ENCODE results near the gene PLCH1. TPM values are rescaled to one million over a fixed set of nuclear protein-coding genes. Genes with fewer than 3 reads are reported as not detected.
A peak's percentile ranks its signal among the peaks of the same experiment; 100 is the strongest.

Gene PLCH1
- total and polyA plus RNA-seq, 2 donors (not counting 1 experiment from before 2014, with no cell fraction given) = under 0.01 to 0.03 TPM

- Histone ChIP-seq H3K4me3 (replicated peaks in 1 of 4; ENCODE audit: control extremely low read depth in 1 of 4, insufficient read depth in 1 of 4, low read depth in 3 of 4, low read length in 4 of 4) (no peak overlapping the region), H3K27me3 (ENCODE audit: control insufficient read depth, insufficient read depth, low read length) (no peaks in the 10 kb centered on the region), H3K9me3 (ENCODE audit: control insufficient read depth, insufficient read depth, low read depth, low read length) (no peaks in the 10 kb centered on the region), H3K27ac (ENCODE audit: insufficient read depth, low read length) (no peak overlapping the region), H2AFZ (ENCODE audit: low read length) (no peak overlapping the region), H3K4me2 (ENCODE audit: extremely low read depth, insufficient read depth, low read length) (no peak overlapping the region), H3K36me3 (ENCODE audit: control insufficient read depth, insufficient read depth, low read length) (no peaks in the 10 kb centered on the region), H3K79me2 (ENCODE audit: control insufficient read depth, insufficient read depth, low read length) (no peaks in the 10 kb centered on the region), H4K20me1 (ENCODE audit: control insufficient read depth, extremely low read depth, insufficient read depth, low read length) (no peaks in the 10 kb centered on the region), H3K9ac (ENCODE audit: insufficient read depth, low read length) (no peak overlapping the region), H3K4me1 (ENCODE audit: control insufficient read depth, extremely low read depth, insufficient read depth, low read length) (peaks cover 2% of the 10 kb centered on the region)
- no peak for TF ChIP-seq CTCF (conservative IDR thresholded peaks at IDR 0.05 in 1 of 2, IDR thresholded peaks at IDR 0.05 in 1 of 2; ENCODE audit: low read depth in 1 of 2, low read length in 2 of 2)
- TF ChIP-seq EZH2 (IDR thresholded peaks at IDR 0.05; ENCODE audit: low read length, missing control alignments) = no peak
- no peak for DNase-seq (ENCODE audit: low read depth in 2 of 2)
These were observed 3.3 kb downstream of the PLCH1 start for GRCh38 chr3:155741603-155742002.

- no peaks in the 10 kb centered on the region for H3K9me3 ChIP-seq (ENCODE audit: control insufficient read depth, insufficient read depth, low read depth, low read length)
- no peaks in the 10 kb centered on the region for H3K79me2 ChIP-seq (ENCODE audit: control insufficient read depth, insufficient read depth, low read length)
- peaks cover 2% of the 10 kb centered on the region for H3K4me1 ChIP-seq (ENCODE audit: control insufficient read depth, extremely low read depth, insufficient read depth, low read length)
- no peak overlapping the region for H2AFZ ChIP-seq (ENCODE audit: low read length)
- no peaks in the 10 kb centered on the region for H3K27me3 ChIP-seq (ENCODE audit: control insufficient read depth, insufficient read depth, low read length)
- no peaks in the 10 kb centered on the region for H4K20me1 ChIP-seq (ENCODE audit: control insufficient read depth, extremely low read depth, insufficient read depth, low read length)
- TF ChIP-seq EZH2 (IDR thresholded peaks at IDR 0.05; ENCODE audit: low read length, missing control alignments) = no peak
- TF ChIP-seq CTCF (conservative IDR thresholded peaks at IDR 0.05 in 1 of 2, IDR thresholded peaks at IDR 0.05 in 1 of 2; ENCODE audit: low read depth in 1 of 2, low read length in 2 of 2) = no peak
- no peak overlapping the region for H3K4me3 ChIP-seq (replicated peaks in 1 of 4; ENCODE audit: control extremely low read depth in 1 of 4, insufficient read depth in 1 of 4, low read depth in 3 of 4, low read length in 4 of 4)
- no peaks in the 10 kb centered on the region for H3K36me3 ChIP-seq (ENCODE audit: control insufficient read depth, insufficient read depth, low read length)
- H3K27ac ChIP-seq (ENCODE audit: insufficient read depth, low read length) = no peak overlapping the region
- H3K9ac ChIP-seq (ENCODE audit: insufficient read depth, low read length) = no peak overlapping the region
- no peak overlapping the region for H3K4me2 ChIP-seq (ENCODE audit: extremely low read depth, insufficient read depth, low read length)
- DNase-seq (ENCODE audit: low read depth in 2 of 2) = no peak
These were observed 3.8 kb downstream of the PLCH1 start for GRCh38 chr3:155741101-155741500.

- no peak overlapping the region for H3K4me3 ChIP-seq (replicated peaks in 1 of 4; ENCODE audit: control extremely low read depth in 1 of 4, insufficient read depth in 1 of 4, low read depth in 3 of 4, low read length in 4 of 4)
- peak overlapping the region; percentile 9 for H3K4me2 ChIP-seq (ENCODE audit: extremely low read depth, insufficient read depth, low read length)
- TF ChIP-seq CTCF (conservative IDR thresholded peaks at IDR 0.05 in 1 of 2, IDR thresholded peaks at IDR 0.05 in 1 of 2; ENCODE audit: low read depth in 1 of 2, low read length in 2 of 2) = no peak
- TF ChIP-seq EZH2 (IDR thresholded peaks at IDR 0.05; ENCODE audit: low read length, missing control alignments) = no peak
- H3K4me1 ChIP-seq (ENCODE audit: control insufficient read depth, extremely low read depth, insufficient read depth, low read length) = no peaks in the 10 kb centered on the region
- no peaks in the 10 kb centered on the region for H3K79me2 ChIP-seq (ENCODE audit: control insufficient read depth, insufficient read depth, low read length)
- H2AFZ ChIP-seq (ENCODE audit: low read length) = no peak overlapping the region
- no peaks in the 10 kb centered on the region for H3K9me3 ChIP-seq (ENCODE audit: control insufficient read depth, insufficient read depth, low read depth, low read length)
- no peak for DNase-seq (ENCODE audit: low read depth in 2 of 2)
- H4K20me1 ChIP-seq (ENCODE audit: control insufficient read depth, extremely low read depth, insufficient read depth, low read length) = no peaks in the 10 kb centered on the region
- no peak overlapping the region for H3K27ac ChIP-seq (ENCODE audit: insufficient read depth, low read length)
- no peaks in the 10 kb centered on the region for H3K27me3 ChIP-seq (ENCODE audit: control insufficient read depth, insufficient read depth, low read length)
- H3K9ac ChIP-seq (ENCODE audit: insufficient read depth, low read length) = no peak overlapping the region
- no peaks in the 10 kb centered on the region for H3K36me3 ChIP-seq (ENCODE audit: control insufficient read depth, insufficient read depth, low read length)
These were observed 5.7 kb downstream of the PLCH1 start for GRCh38 chr3:155739154-155739553.
